ENCODE results near the gene YDJC. TPM values are rescaled to one million over a fixed set of nuclear protein-coding genes. Genes with fewer than 3 reads are reported as not detected.
"Not testable (repeated sequence)": the region's sequence is repeated elsewhere in the genome, so short reads cannot be mapped to it uniquely, and the experiment has no call there.

The YDJC gene
- total RNA-seq, 1 donor from 2014 or later = 34.0 TPM

- Mint-ChIP-seq H3K4me1 (ENCODE audit: low read depth, unreplicated experiment) (peaks cover 8% of the 10 kb centered on the region), H3K27me3 (ENCODE audit: low read depth, unreplicated experiment) (no peaks in the 10 kb centered on the region), H3K9me3 (ENCODE audit: unreplicated experiment) (no peaks in the 10 kb centered on the region), H3K27ac (ENCODE audit: unreplicated experiment) (no peak overlapping the region), H3K4me3 (ENCODE audit: unreplicated experiment) (no peak overlapping the region), H3K36me3 (ENCODE audit: low read depth, unreplicated experiment) (no peaks in the 10 kb centered on the region)
- Histone ChIP-seq H3K79me2 (ENCODE audit: insufficient read depth, low read length) (peaks cover 99% of the 10 kb centered on the region), H3K27me3 (ENCODE audit: insufficient read depth, low read length) (no peaks in the 10 kb centered on the region), H3K9me3 (ENCODE audit: insufficient read depth, low read depth, low read length) (no peaks in the 10 kb centered on the region), H3K4me2 (ENCODE audit: low read length) (no peak overlapping the region), H3K4me1 (ENCODE audit: insufficient read depth, low read length) (no peaks in the 10 kb centered on the region), H2AFZ (ENCODE audit: low read depth, low read length) (no peak overlapping the region), H3K36me3 (ENCODE audit: insufficient read depth, low read length) (no peaks in the 10 kb centered on the region), H3K9ac (ENCODE audit: low read length) (no peak overlapping the region), H3K4me3 (ENCODE audit: insufficient read depth, low read depth, low read length) (no peak overlapping the region), H3K27ac (ENCODE audit: low read depth, low read length) (no peak overlapping the region), H4K20me1 (ENCODE audit: insufficient read depth, low read length) (peaks cover 91% of the 10 kb centered on the region)
- DNase-seq (ENCODE audit: low read depth) (no peak), FAIRE-seq (no peak)
- TF ChIP-seq EZH2 (IDR thresholded peaks at IDR 0.05; ENCODE audit: insufficient read depth, low read length) (no peak), CTCF (IDR thresholded peaks at IDR 0.05; ENCODE audit: insufficient read depth, low read depth, low read length) (no peak)
Measured at GRCh38 chr22:21602579-21602978, 27.2 kb downstream of the YDJC start.

DNA sequence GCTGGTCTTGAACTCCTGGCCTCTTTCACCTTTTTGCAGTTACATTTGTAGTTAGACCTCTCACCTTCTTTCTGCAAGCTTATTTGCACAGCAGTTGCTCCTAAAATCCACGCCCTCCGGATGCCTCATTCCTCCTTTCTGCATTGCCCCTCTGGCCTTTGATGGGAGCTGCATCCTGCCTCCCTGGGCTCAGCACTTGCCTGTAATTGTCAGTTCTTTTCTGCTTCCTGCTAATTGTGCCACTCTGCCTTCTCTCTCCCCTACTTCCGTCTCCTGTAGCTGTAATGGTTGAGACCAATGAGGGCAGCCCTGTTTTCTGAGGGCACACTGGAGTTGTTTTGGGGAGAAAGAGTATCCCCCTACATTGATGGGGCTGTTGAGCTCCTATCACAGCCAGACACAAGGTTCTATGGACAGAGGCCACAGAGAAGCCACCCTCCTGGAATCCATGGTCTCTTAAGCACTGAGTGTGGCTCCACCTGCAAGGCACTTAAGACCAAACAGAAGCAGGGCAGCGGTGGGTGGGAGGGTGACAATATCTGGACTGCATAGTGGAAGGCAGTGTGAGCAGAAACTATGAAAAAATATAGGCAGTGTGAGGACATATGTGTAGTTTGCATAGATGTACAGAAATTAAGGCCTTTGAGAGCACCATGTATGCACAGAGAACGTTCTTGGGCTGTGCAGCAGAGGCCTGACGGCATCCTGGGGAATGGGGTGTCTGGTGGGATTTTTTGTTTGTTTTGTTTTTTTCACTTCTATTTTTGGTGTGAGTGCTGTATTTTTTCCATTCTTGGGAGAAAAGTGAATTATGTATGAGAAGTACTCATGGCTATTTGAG lies 30.5 kb downstream of the YDJC start:
- Histone ChIP-seq H2AFZ (ENCODE audit: low read depth, low read length) (no peak overlapping the region), H3K9ac (ENCODE audit: low read length) (no peak overlapping the region), H3K27me3 (ENCODE audit: insufficient read depth, low read length) (no peaks in the 10 kb centered on the region), H3K27ac (ENCODE audit: low read depth, low read length) (no peak overlapping the region), H3K4me1 (ENCODE audit: insufficient read depth, low read length) (no peaks in the 10 kb centered on the region), H3K36me3 (ENCODE audit: insufficient read depth, low read length) (peaks cover 10% of the 10 kb centered on the region), H4K20me1 (ENCODE audit: insufficient read depth, low read length) (peaks cover 90% of the 10 kb centered on the region), H3K79me2 (ENCODE audit: insufficient read depth, low read length) (peaks cover 99% of the 10 kb centered on the region), H3K9me3 (ENCODE audit: insufficient read depth, low read depth, low read length) (no peaks in the 10 kb centered on the region), H3K4me3 (ENCODE audit: insufficient read depth, low read depth, low read length) (no peak overlapping the region), H3K4me2 (ENCODE audit: low read length) (no peak overlapping the region)
- Mint-ChIP-seq H3K9me3 (ENCODE audit: unreplicated experiment) (no peaks in the 10 kb centered on the region), H3K4me3 (ENCODE audit: unreplicated experiment) (no peak overlapping the region), H3K27me3 (ENCODE audit: low read depth, unreplicated experiment) (no peaks in the 10 kb centered on the region), H3K36me3 (ENCODE audit: low read depth, unreplicated experiment) (peaks cover 12% of the 10 kb centered on the region), H3K27ac (ENCODE audit: unreplicated experiment) (peak overlapping the region; percentile 28), H3K4me1 (ENCODE audit: low read depth, unreplicated experiment) (peaks cover 10% of the 10 kb centered on the region)
- no peak for DNase-seq (ENCODE audit: low read depth)
- no peak for TF ChIP-seq CTCF (IDR thresholded peaks at IDR 0.05; ENCODE audit: insufficient read depth, low read depth, low read length)
- FAIRE-seq = no peak

GRCh38 chr22:21598302-21598701 lies 31.5 kb downstream of the YDJC start:
- Histone ChIP-seq H3K36me3 (ENCODE audit: insufficient read depth, low read length) (peaks cover 18% of the 10 kb centered on the region), H3K4me2 (ENCODE audit: low read length) (no peak overlapping the region), H2AFZ (ENCODE audit: low read depth, low read length) (no peak overlapping the region), H3K4me1 (ENCODE audit: insufficient read depth, low read length) (no peaks in the 10 kb centered on the region), H3K4me3 (ENCODE audit: insufficient read depth, low read depth, low read length) (no peak overlapping the region), H4K20me1 (ENCODE audit: insufficient read depth, low read length) (peaks cover 94% of the 10 kb centered on the region), H3K79me2 (ENCODE audit: insufficient read depth, low read length) (peaks cover 99% of the 10 kb centered on the region), H3K27me3 (ENCODE audit: insufficient read depth, low read length) (no peaks in the 10 kb centered on the region), H3K27ac (ENCODE audit: low read depth, low read length) (no peak overlapping the region), H3K9ac (ENCODE audit: low read length) (no peak overlapping the region), H3K9me3 (ENCODE audit: insufficient read depth, low read depth, low read length) (no peaks in the 10 kb centered on the region)
- Mint-ChIP-seq H3K27ac (ENCODE audit: unreplicated experiment) (no peak overlapping the region), H3K4me3 (ENCODE audit: unreplicated experiment) (no peak overlapping the region), H3K36me3 (ENCODE audit: low read depth, unreplicated experiment) (peaks cover 15% of the 10 kb centered on the region), H3K27me3 (ENCODE audit: low read depth, unreplicated experiment) (no peaks in the 10 kb centered on the region), H3K4me1 (ENCODE audit: low read depth, unreplicated experiment) (peaks cover 10% of the 10 kb centered on the region), H3K9me3 (ENCODE audit: unreplicated experiment) (no peaks in the 10 kb centered on the region)
- TF ChIP-seq EZH2 (IDR thresholded peaks at IDR 0.05; ENCODE audit: insufficient read depth, low read length) (no peak), CTCF (IDR thresholded peaks at IDR 0.05; ENCODE audit: insufficient read depth, low read depth, low read length) (no peak)
- no peak for FAIRE-seq
- no peak for DNase-seq (ENCODE audit: low read depth)

GRCh38 chr22:21596356-21597135 lies 33.3 kb downstream of the YDJC start:
- peaks cover 100% of the 10 kb centered on the region for H3K79me2 ChIP-seq (ENCODE audit: insufficient read depth, low read length)
- DNase-seq (ENCODE audit: low read depth); H3K27me3 ChIP-seq (ENCODE audit: insufficient read depth, low read length); H3K4me1 ChIP-seq (ENCODE audit: insufficient read depth, low read length); H3K9me3 ChIP-seq (ENCODE audit: insufficient read depth, low read depth, low read length); H2AFZ ChIP-seq (ENCODE audit: low read depth, low read length); H3K4me3 ChIP-seq (ENCODE audit: insufficient read depth, low read depth, low read length); H3K4me2 ChIP-seq (ENCODE audit: low read length); FAIRE-seq; H3K9ac ChIP-seq (ENCODE audit: low read length); H3K27ac ChIP-seq (ENCODE audit: low read depth, low read length); H3K4me3 Mint-ChIP-seq (ENCODE audit: unreplicated experiment); H3K27ac Mint-ChIP-seq (ENCODE audit: unreplicated experiment); H3K9me3 Mint-ChIP-seq (ENCODE audit: unreplicated experiment); H3K27me3 Mint-ChIP-seq (ENCODE audit: low read depth, unreplicated experiment): not testable (repeated sequence)
- H3K36me3 ChIP-seq (ENCODE audit: insufficient read depth, low read length) = peaks cover 21% of the 10 kb centered on the region
- H4K20me1 ChIP-seq (ENCODE audit: insufficient read depth, low read length) = peaks cover 96% of the 10 kb centered on the region
- H3K36me3 Mint-ChIP-seq (ENCODE audit: low read depth, unreplicated experiment) = peaks cover 15% of the 10 kb centered on the region
- peaks cover 14% of the 10 kb centered on the region for H3K4me1 Mint-ChIP-seq (ENCODE audit: low read depth, unreplicated experiment)
